Tibial artery (tissue), 4 donors: Measurements from ENCODE around the gene FANCC.

Source experiments
- DNase-seq, 2 donors: peaks; one replicate each; pipeline ENCODE4 v3.0.0-alpha.2; 2019
- H3K27ac ChIP-seq, 2 donors: fragments of 200-600 bp; sonication (generic) in 1 of 2; 1 replicate in 1 of 2; 2 replicates in 1 of 2; pipeline ENCODE4 v1.5.1; 2018 to 2019; ENCODE audit warnings: mild to moderate bottlenecking in 1 of 2
- H3K27me3 ChIP-seq, 2 donors: fragments of 200-600 bp; sonication (generic) in 1 of 2; one replicate each; pipeline versions ENCODE4 v1.5.1 to v1.6.0; 2016 to 2019
- H3K36me3 ChIP-seq, 3 donors: fragments of 200-600 bp; sonication (generic) in 2 of 3; one replicate each; pipeline ENCODE4 v1.5.1; 2016 to 2019; ENCODE audit warnings: mild to moderate bottlenecking in 2 of 3
- H3K4me1 ChIP-seq, 4 donors: fragments of 200-600 bp; sonication (generic) in 2 of 4; 1 replicate in 3 of 4; 2 replicates in 1 of 4; pipeline ENCODE4 v1.5.1; 2016 to 2019
- H3K4me3 ChIP-seq, 2 donors: fragments of 200-600 bp; sonication (generic) in 1 of 2; 1 replicate in 1 of 2; 2 replicates in 1 of 2; pipeline ENCODE4 v1.5.1; 2018 to 2019; ENCODE audit warnings: mild to moderate bottlenecking in 2 of 2
- H3K9me3 ChIP-seq, 3 donors: fragments of 200-600 bp; sonication (generic) in 1 of 3; one replicate each; pipeline ENCODE4 v1.5.1; 2016 to 2019
- CTCF ChIP-seq, 2 experiments: fragments of 200-600 bp in 1 of 2; fragments of 450-650 bp in 1 of 2; IDR thresholded peaks; one replicate each; pipeline ENCODE4 v1.5.1; 2017 to 2019; ENCODE audit warnings: antibody characterized with exemption in 2 of 2, mild to moderate bottlenecking in 1 of 2, moderate library complexity in 1 of 2
- intact Hi-C: fragments of 100-400 bp; cut with DNase I; formaldehyde crosslinking; loops from one replicate; pipeline ENCODE4 v1.15.0; 2023; ENCODE audit warnings: low total_unique reads

Gene FANCC

GRCh38 chr9:95077053-95077765, 240.3 kb downstream of the FANCC start:
- H3K27me3 ChIP-seq, result no peaks in the 10 kb centered on the region
- peak; percentile 20 to 74 for DNase-seq
- TF ChIP-seq CTCF (IDR thresholded peaks at IDR 0.05), result peak; percentile 12 to 21
- H3K9me3 ChIP-seq, result no peaks in the 10 kb centered on the region
- peak overlapping the region; percentile 7 to 11 for H3K4me3 ChIP-seq
- peaks cover 0 to 100% (median 85%) of the 10 kb centered on the region in 4 donors for H3K4me1 ChIP-seq
- intact Hi-C loops, result no loop called here
- H3K36me3 ChIP-seq, result peaks cover 19 to 36% (median 28%) of the 10 kb centered on the region in 3 donors
- peak overlapping the region; percentile 79 to 93 for H3K27ac ChIP-seq

GRCh38 chr9:95076696-95077052, 240.8 kb downstream of the FANCC start:
- Histone ChIP-seq H3K27me3 (no peaks in the 10 kb centered on the region), H3K27ac (peak overlapping the region; percentile 79 to 93), H3K4me3 (peak overlapping the region; percentile 7 to 11), H3K36me3 (peaks cover 18 to 37% (median 23%) of the 10 kb centered on the region in 3 donors), H3K9me3 (no peaks in the 10 kb centered on the region), H3K4me1 (peaks cover 0 to 100% (median 85%) of the 10 kb centered on the region in 4 donors)
- intact Hi-C loops, result no loop called here
- no peak for DNase-seq
- no peak for TF ChIP-seq CTCF (IDR thresholded peaks at IDR 0.05)

GRCh38 chr9:95075700-95076099, 241.8 kb downstream of the FANCC start:
- Histone ChIP-seq H3K4me1 (peaks cover 0 to 100% (median 84%) of the 10 kb centered on the region in 4 donors), H3K9me3 (no peaks in the 10 kb centered on the region), H3K36me3 (peaks cover 8 to 31% (median 15%) of the 10 kb centered on the region in 3 donors), H3K27me3 (no peaks in the 10 kb centered on the region), H3K27ac (peak overlapping the region; percentile 79 to 93), H3K4me3 (no peak overlapping the region)
- DNase-seq, result no peak
- TF ChIP-seq CTCF (IDR thresholded peaks at IDR 0.05), result no peak
- intact Hi-C loops, result no loop called here

- intact Hi-C loops, result no loop called here
- TF ChIP-seq CTCF (IDR thresholded peaks at IDR 0.05), result no peak
- Histone ChIP-seq H3K27me3 (no peaks in the 10 kb centered on the region), H3K4me1 (peaks cover 0 to 100% (median 85%) of the 10 kb centered on the region in 4 donors), H3K27ac (peak overlapping the region; percentile 69 to 93), H3K9me3 (no peaks in the 10 kb centered on the region), H3K4me3 (no peak overlapping the region), H3K36me3 (peaks cover 11 to 23% (median 20%) of the 10 kb centered on the region in 3 donors)
- DNase-seq, result no peak
Observed at GRCh38 chr9:95074632-95075031, 242.9 kb downstream of the FANCC start.

GRCh38 chr9:95073918-95074317, 243.6 kb downstream of the FANCC start:
- H3K4me1 ChIP-seq, result peaks cover 0 to 100% (median 84%) of the 10 kb centered on the region in 4 donors
- peak overlapping the region; percentile 69 to 93 for H3K27ac ChIP-seq
- no peak overlapping the region for H3K4me3 ChIP-seq
- intact Hi-C loops, result no loop called here
- H3K9me3 ChIP-seq, result no peaks in the 10 kb centered on the region
- TF ChIP-seq CTCF (IDR thresholded peaks at IDR 0.05), result no peak
- peak in 1 of 2 donors; percentile 18 for DNase-seq
- H3K36me3 ChIP-seq, result peaks cover 18 to 25% (median 23%) of the 10 kb centered on the region in 3 donors
- no peaks in the 10 kb centered on the region for H3K27me3 ChIP-seq
